ENCODE data around the gene RADIL.
A peak's percentile ranks its signal among the peaks of the same experiment; 100 is the strongest.
"Not testable (repeated sequence)": the region's sequence is repeated elsewhere in the genome, so short reads cannot be mapped to it uniquely, and the experiment has no call there.

RADIL gene

GRCh38 chr7:4805110-4805983 is 78.2 kb downstream of the RADIL start:
- no peak for DNase-seq

GRCh38 chr7:4803397-4804241 is 79.9 kb downstream of the RADIL start:
- no peak for DNase-seq

GRCh38 chr7:4802577-4802976 is 80.9 kb downstream of the RADIL start:
- DNase-seq, result not testable (repeated sequence)

- no peak for DNase-seq
Measured at GRCh38 chr7:4801839-4802231, 81.7 kb downstream of the RADIL start.

GRCh38 chr7:4800926-4801838 is 82.3 kb downstream of the RADIL start:
- no peak for DNase-seq

GRCh38 chr7:4800487-4800886 is 83.0 kb downstream of the RADIL start:
- DNase-seq, result no peak

GRCh38 chr7:4799508-4800268 is 83.8 kb downstream of the RADIL start:
- no peak for DNase-seq

- no peak for DNase-seq
Measured at GRCh38 chr7:4798706-4799235, 84.7 kb downstream of the RADIL start.

GRCh38 chr7:4797858-4798705 is 85.4 kb downstream of the RADIL start:
- DNase-seq, result peak; percentile 17 to 22

- DNase-seq, result no peak
Measured at GRCh38 chr7:4796453-4796852, 87.1 kb downstream of the RADIL start.

- DNase-seq, result no peak
Measured at GRCh38 chr7:4794591-4795350, 88.7 kb downstream of the RADIL start.

GRCh38 chr7:4794171-4794570 is 89.3 kb downstream of the RADIL start:
- DNase-seq, result not testable (repeated sequence)

GRCh38 chr7:4793385-4793993 is 90.0 kb downstream of the RADIL start:
- not testable (repeated sequence) for DNase-seq

- no peak for DNase-seq
Measured at GRCh38 chr7:4792537-4793126, 90.9 kb downstream of the RADIL start.

GRCh38 chr7:4791738-4792536 is 91.6 kb downstream of the RADIL start:
- DNase-seq, result peak; percentile 27 to 72

GRCh38 chr7:4791101-4791737 is 92.3 kb downstream of the RADIL start:
- no peak for DNase-seq

- no peak for DNase-seq
Measured at GRCh38 chr7:4790516-4790991, 93.0 kb downstream of the RADIL start.

- no peak for DNase-seq
Measured at GRCh38 chr7:4790078-4790465, 93.4 kb downstream of the RADIL start.

Measured in bone marrow (tissue), 2 donors.